HepG2 (cell line): ENCODE measurements around the gene ABT1. TPM values are rescaled to one million over a fixed set of nuclear protein-coding genes. Genes with fewer than 3 reads are reported as not detected.

Experiments used
- ARNT ChIP-seq: fragments of 450-650 bp; IDR thresholded peaks from 2 replicates; pipeline ENCODE4 v1.6.1; 2017
- CBX2 ChIP-seq, 2 experiments: fragments of 200-600 bp in 1 of 2; sonication (generic); formaldehyde crosslinking in 1 of 2; IDR thresholded peaks; 2 replicates each; pipeline versions ENCODE4 v1.7.0 to v1.8.1; 2018 to 2022; ENCODE audit warnings: low read depth in 2 of 2, low read length in 1 of 2, mild to moderate bottlenecking in 1 of 2, missing genetic modification reagents in 1 of 2
- GABPA ChIP-seq, 2 experiments: IDR thresholded peaks; 2 replicates each; pipeline ENCODE4 v1.6.1; 2011 to 2016; ENCODE audit warnings: low read depth in 2 of 2, low read length in 1 of 2, missing biosample characterization in 1 of 2, missing genetic modification characterization in 1 of 2
- KDM5A ChIP-seq: fragments of 200-600 bp; sonication (generic); IDR thresholded peaks from 2 replicates; pipeline ENCODE4 v1.7.0; 2018; ENCODE audit warnings: antibody characterized with exemption, mild to moderate bottlenecking, low read length, borderline replicate concordance
- MBNL3 ChIP-seq: fragments of 250-450 bp; sonication (Bioruptor Pico); conservative IDR thresholded peaks from 2 replicates; pipeline ENCODE4 v1.8.0; 2022; ENCODE audit warnings: mild to moderate bottlenecking, inconsistent platforms
- MEF2D ChIP-seq: sonication (generic); formaldehyde crosslinking; IDR thresholded peaks from 2 replicates; pipeline ENCODE4 v1.5.1; 2020; ENCODE audit warnings: mild to moderate bottlenecking, missing genetic modification reagents
- TBP ChIP-seq: sonication (generic); formaldehyde crosslinking; IDR thresholded peaks from 2 replicates; pipeline ENCODE4 v1.5.0; 2020; ENCODE audit warnings: missing genetic modification reagents
- ZNF556 ChIP-seq: sonication (generic); formaldehyde crosslinking; IDR thresholded peaks from 2 replicates; pipeline ENCODE4 v1.4.0; 2020; ENCODE audit warnings: mild to moderate bottlenecking, missing genetic modification reagents, borderline replicate concordance
- ZNF607 ChIP-seq: sonication (generic); formaldehyde crosslinking; IDR thresholded peaks from 2 replicates; pipeline ENCODE4 v1.5.1; 2020; ENCODE audit warnings: missing genetic modification reagents, mild to moderate bottlenecking, borderline replicate concordance
- ZNF615 ChIP-seq: sonication (generic); formaldehyde crosslinking; IDR thresholded peaks from 2 replicates; pipeline ENCODE4 v1.5.0; 2020; ENCODE audit warnings: mild to moderate bottlenecking, missing genetic modification reagents, borderline replicate concordance
- ZSCAN20 ChIP-seq: sonication (generic); formaldehyde crosslinking; IDR thresholded peaks from 2 replicates; pipeline ENCODE4 v1.4.0; 2020; ENCODE audit warnings: missing genetic modification reagents, mild to moderate bottlenecking, borderline replicate concordance
- polyA plus RNA-seq, 8 experiments: library from polyadenylated mRNA; depleted of rRNA in 3 of 8; stranded (reverse) in 7 of 8; unstranded in 1 of 8; fragments of >200 nt; fragmentation: Illumina TruSeq in 4 of 8; extraction: Trizol in 4 of 8; gene quantifications; 2 replicates each; pipeline versions ENCODE4 v1.2.1 to v1.2.3, GENCODE V29; 2011 to 2016; ENCODE audit warnings: low read depth in 4 of 8, missing spikeins in 1 of 8, mixed read lengths in 1 of 8; ENCODE audit not compliant: insufficient read depth in 1 of 8
- total RNA-seq, 5 experiments: library from RNA; depleted of rRNA; stranded (reverse); fragments of >200 nt; fragmentation: Illumina TruSeq; extraction: Trizol; gene quantifications; 2 replicates each; pipeline ENCODE4 v1.2.3, GENCODE V29; 2016; ENCODE audit warnings: low read depth in 1 of 5
- TF ChIP-seq, protein P1 (sequence below): IDR thresholded peaks from 2 replicates; pipeline ENCODE4 v1.6.1; 2016; ENCODE audit warnings: control low read depth
- TF ChIP-seq, protein P2 (sequence below), 2 experiments: sonication (generic) in 1 of 2; formaldehyde crosslinking in 1 of 2; IDR thresholded peaks; 2 replicates each; pipeline versions ENCODE4 v1.6.1 to v1.9.0; 2014 to 2022; ENCODE audit warnings: antibody characterized with exemption in 1 of 2, borderline replicate concordance in 1 of 2, inconsistent platforms in 1 of 2, low read depth in 1 of 2, missing genetic modification reagents in 1 of 2
- TF ChIP-seq, protein P3 (sequence below): sonication (generic); formaldehyde crosslinking; IDR thresholded peaks from 2 replicates; pipeline ENCODE4 v1.5.1; 2020; ENCODE audit warnings: mild to moderate bottlenecking, missing genetic modification reagents, borderline replicate concordance

ABT1 gene
- total and polyA plus RNA-seq, 2 of the 13 experiments (the other 11 are each of a cell fraction or from before 2014, with no cell fraction given), result 38.4 TPM

DNA sequence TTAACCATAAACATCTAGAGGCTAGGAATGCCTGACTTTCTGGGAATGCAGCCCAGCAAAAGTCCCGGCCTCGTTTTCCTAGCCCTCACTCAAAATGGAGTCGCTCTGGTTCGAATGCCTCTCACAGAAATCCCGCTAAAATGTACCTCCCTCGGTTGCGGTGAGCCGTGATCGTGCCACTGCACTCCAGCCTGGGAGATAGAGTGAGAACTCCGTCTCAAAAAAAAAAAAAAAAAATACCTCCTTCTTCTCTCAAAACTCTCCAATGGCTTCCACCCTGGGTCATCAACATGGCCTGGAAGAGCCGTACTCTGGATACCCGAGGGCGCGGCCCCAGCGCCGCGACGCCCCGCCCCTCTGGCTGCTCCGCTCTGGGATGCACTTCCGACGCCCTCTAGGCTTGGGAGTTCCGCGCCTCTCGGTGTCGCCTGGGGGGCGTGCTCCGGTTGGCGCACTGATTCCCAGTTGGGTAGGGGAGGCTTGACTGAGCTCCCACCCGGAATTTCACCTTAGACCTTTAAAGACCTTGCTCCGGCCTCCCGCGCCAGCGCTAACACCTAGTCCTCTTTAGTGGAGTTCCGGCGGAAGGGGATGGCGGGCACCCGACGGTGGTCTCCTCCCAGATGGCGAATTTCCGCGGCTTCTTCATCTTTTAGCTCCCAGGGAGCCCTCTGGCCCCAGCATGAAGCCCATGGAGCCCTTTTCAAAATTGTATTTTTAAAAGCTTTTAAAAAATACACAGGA is 46.3 kb upstream of the ABT1 start (continued):
- TF ChIP-seq, protein P1, sequence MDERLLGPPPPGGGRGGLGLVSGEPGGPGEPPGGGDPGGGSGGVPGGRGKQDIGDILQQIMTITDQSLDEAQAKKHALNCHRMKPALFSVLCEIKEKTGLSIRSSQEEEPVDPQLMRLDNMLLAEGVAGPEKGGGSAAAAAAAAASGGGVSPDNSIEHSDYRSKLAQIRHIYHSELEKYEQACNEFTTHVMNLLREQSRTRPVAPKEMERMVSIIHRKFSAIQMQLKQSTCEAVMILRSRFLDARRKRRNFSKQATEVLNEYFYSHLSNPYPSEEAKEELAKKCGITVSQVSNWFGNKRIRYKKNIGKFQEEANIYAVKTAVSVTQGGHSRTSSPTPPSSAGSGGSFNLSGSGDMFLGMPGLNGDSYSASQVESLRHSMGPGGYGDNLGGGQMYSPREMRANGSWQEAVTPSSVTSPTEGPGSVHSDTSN, result no peak
- TF ChIP-seq, protein P2, sequence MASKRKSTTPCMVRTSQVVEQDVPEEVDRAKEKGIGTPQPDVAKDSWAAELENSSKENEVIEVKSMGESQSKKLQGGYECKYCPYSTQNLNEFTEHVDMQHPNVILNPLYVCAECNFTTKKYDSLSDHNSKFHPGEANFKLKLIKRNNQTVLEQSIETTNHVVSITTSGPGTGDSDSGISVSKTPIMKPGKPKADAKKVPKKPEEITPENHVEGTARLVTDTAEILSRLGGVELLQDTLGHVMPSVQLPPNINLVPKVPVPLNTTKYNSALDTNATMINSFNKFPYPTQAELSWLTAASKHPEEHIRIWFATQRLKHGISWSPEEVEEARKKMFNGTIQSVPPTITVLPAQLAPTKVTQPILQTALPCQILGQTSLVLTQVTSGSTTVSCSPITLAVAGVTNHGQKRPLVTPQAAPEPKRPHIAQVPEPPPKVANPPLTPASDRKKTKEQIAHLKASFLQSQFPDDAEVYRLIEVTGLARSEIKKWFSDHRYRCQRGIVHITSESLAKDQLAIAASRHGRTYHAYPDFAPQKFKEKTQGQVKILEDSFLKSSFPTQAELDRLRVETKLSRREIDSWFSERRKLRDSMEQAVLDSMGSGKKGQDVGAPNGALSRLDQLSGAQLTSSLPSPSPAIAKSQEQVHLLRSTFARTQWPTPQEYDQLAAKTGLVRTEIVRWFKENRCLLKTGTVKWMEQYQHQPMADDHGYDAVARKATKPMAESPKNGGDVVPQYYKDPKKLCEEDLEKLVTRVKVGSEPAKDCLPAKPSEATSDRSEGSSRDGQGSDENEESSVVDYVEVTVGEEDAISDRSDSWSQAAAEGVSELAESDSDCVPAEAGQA (IDR thresholded peaks at IDR 0.05; ENCODE audit: low read depth), result peak; percentile 33; the same call in 1 of the 2 replicates
- TF ChIP-seq, protein P2 (CRISPR knock-in tag; IDR thresholded peaks at IDR 0.05; ENCODE audit: borderline replicate concordance), result peak; percentile 33; the same call in 1 of the 2 replicates
- TF ChIP-seq ZNF615 (CRISPR knock-in tag) (no peak), CBX2 (IDR thresholded peaks at IDR 0.05; ENCODE audit: low read depth, low read length) (no peak), CBX2 (CRISPR knock-in tag; IDR thresholded peaks at IDR 0.05; ENCODE audit: low read depth) (no peak), TBP (CRISPR knock-in tag) (no peak), KDM5A (no peak), ZSCAN20 (CRISPR knock-in tag) (peak; percentile 56; the same call in 1 of the 2 replicates), ARNT (no peak), MBNL3 (CRISPR knock-in tag) (0 out of 2 replicates have a peak, but pooled peaks have one; percentile 53), GABPA (IDR thresholded peaks at IDR 0.05; ENCODE audit: low read depth, low read length) (peak; percentile 63), GABPA (CRISPR knock-in tag; IDR thresholded peaks at IDR 0.05; ENCODE audit: low read depth) (peak; percentile 91), MEF2D (peak; percentile 70; the same call in 1 of the 2 replicates), ZNF607 (CRISPR knock-in tag) (peak; percentile 70; the same call in 1 of the 2 replicates), ZNF556 (CRISPR knock-in tag) (peak; percentile 75; the same call in 1 of the 2 replicates)
- TF ChIP-seq, protein P3, sequence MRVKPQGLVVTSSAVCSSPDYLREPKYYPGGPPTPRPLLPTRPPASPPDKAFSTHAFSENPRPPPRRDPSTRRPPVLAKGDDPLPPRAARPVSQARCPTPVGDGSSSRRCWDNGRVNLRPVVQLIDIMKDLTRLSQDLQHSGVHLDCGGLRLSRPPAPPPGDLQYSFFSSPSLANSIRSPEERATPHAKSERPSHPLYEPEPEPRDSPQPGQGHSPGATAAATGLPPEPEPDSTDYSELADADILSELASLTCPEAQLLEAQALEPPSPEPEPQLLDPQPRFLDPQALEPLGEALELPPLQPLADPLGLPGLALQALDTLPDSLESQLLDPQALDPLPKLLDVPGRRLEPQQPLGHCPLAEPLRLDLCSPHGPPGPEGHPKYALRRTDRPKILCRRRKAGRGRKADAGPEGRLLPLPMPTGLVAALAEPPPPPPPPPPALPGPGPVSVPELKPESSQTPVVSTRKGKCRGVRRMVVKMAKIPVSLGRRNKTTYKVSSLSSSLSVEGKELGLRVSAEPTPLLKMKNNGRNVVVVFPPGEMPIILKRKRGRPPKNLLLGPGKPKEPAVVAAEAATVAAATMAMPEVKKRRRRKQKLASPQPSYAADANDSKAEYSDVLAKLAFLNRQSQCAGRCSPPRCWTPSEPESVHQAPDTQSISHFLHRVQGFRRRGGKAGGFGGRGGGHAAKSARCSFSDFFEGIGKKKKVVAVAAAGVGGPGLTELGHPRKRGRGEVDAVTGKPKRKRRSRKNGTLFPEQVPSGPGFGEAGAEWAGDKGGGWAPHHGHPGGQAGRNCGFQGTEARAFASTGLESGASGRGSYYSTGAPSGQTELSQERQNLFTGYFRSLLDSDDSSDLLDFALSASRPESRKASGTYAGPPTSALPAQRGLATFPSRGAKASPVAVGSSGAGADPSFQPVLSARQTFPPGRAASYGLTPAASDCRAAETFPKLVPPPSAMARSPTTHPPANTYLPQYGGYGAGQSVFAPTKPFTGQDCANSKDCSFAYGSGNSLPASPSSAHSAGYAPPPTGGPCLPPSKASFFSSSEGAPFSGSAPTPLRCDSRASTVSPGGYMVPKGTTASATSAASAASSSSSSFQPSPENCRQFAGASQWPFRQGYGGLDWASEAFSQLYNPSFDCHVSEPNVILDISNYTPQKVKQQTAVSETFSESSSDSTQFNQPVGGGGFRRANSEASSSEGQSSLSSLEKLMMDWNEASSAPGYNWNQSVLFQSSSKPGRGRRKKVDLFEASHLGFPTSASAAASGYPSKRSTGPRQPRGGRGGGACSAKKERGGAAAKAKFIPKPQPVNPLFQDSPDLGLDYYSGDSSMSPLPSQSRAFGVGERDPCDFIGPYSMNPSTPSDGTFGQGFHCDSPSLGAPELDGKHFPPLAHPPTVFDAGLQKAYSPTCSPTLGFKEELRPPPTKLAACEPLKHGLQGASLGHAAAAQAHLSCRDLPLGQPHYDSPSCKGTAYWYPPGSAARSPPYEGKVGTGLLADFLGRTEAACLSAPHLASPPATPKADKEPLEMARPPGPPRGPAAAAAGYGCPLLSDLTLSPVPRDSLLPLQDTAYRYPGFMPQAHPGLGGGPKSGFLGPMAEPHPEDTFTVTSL (CRISPR knock-in tag), result peak; percentile 33; the same call in 1 of the 2 replicates
